ENCODE data around the gene ADGRG1.
"Not testable (repeated sequence)": the region's sequence is repeated elsewhere in the genome, so short reads cannot be mapped to it uniquely, and the experiment has no call there.

The ADGRG1 gene

DNA sequence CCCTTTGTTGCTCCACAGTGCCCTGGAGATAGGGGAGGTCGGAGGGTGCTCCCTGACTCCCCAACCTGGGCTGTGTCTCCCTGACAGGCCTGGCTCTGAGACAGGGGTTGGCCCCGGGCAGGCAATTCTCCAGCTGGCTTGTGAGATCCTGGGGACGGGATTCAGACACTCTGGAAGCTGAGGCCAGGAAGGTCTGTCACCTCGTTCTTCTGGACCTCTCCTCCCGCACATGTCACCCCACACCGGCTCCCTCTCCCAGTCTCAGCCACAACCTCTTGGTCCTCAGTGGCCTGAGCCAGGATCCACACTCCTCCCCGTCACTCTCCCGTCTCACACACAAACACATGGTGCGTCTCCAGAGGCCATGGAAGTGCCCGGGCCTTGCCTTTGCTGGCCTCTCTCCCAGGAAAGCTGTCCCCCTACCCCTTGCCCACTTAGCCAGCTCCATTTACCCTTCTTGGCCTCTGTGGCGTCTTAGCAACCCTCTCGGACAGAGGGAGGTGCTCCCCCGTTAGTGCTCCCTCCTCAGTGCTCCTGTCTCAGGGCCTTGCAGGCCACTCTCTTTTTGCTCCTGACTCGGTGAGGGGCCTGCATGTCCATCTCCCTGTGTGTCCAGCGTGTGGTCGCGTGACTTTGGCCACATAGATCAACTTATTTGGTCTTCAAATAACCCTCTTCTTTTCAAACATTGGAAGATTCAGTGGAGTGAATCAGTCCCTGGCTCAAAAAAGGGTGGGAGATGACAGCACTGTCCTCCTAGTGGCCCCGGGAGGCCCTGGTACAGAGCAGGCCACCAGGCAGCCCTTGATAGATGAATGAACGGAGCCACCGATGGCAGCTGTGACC lies 40.4 kb downstream of the ADGRG1 start:
- no peak for DNase-seq

DNA sequence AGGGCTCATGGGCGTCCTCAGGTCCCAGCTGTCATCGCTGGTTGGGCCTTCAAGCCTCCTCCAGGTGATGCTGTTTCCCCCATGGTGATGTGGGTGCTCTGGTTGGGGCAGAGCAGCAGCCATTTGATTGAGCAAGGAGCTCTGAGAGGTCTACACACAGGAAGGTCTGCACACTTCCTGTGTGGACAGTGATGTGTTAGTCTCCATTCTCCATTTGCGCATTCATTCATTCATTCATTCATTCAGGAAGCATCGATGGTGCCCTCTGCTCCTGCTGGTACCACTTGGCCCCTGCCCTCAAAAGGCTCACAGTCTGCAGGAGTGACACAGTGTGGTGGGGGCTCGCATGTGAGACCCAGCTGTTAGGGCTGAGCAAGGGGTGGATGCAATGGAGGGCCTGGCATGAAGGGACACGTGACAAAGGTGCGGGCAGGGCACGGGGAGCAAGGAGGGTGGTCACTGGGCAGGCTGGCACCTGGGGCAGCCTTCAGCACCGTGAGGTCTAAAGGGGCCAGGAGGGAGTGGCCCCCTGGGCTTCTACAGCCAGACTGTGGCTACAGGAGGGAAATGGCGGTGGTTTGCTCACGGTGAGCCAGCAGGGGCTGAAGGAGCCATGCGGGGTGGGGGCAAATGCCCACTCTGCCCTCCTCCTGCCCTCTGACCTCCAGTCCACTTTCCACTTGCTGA lies 41.2 kb downstream of the ADGRG1 start:
- no peak for DNase-seq

DNA sequence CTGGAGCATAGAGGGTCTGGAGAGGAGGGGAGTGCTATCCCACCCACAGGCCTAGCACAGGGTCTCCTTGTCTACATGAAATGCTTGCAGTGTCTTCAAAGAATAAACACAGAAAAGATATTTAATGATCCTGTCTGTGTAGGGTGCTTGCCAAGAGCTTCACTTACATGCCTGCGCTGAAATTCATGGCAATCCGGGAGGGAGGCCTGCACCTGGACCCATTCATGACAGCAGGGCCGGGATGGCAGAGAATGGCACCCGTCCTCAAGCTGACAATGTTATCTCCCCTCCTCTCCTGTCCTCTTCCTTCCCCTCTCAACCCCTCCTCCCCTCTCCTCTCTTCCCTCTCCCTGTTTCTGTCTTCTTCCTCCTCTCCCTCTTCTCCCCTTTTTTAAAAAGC lies 41.8 kb downstream of the ADGRG1 start:
- DNase-seq = no peak

DNA sequence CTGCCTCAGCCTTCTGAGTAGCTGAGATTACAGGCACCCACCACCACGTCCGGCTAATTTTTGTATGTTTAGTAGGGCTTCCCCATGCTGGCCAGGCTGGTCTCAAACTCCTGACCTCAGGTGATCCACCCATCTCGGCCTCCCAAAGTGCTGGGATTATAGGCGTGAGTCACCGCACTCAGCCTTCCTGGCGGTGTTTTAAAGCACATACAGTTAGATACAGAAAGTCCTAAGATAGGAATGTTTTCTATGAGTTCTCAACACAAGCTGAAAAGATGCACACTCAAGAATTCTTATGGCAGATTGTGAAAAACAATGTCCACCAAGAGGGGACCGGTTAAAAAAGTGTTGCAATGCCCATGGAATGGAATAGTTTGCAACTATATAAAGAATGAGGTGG lies 43.0 kb downstream of the ADGRG1 start:
- not testable (repeated sequence) for DNase-seq

DNA sequence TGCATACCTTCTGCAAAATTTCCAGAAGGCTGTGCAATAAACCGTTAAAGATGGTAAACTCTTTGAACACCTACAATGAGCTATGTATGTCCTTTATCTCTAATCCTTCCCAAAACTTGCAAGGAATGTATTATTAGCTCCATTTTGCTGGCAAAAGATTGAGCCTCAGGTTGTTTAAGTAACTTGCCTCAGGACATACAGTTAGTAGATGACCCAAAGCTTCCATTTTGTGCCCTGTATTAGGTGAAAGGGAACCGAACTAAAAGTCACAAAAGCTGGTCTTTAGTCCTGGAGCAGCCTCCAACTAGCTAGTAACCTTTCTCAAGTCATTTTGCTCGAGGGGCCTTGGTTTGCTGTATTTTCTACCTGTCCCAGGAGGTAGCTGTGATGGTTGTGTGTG lies 44.0 kb downstream of the ADGRG1 start:
- no peak for DNase-seq

DNA sequence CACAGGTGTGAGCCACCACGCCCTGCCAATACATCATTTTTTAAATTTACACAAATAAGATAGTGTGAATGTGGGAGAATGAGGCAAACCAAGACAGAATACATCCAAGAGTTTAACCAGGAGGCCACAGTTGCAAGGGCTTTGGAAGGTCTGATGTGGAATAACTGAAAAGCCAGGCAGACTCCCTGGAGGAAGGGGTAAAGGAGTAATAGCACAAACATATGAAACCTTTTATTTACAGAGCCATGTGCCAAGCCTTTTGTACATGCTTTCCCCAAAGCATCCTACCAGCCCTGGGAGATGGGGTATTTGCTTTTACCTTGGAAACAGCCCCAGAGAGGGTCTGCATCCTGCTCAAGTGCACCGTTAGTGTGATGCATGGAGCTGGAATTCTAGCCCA lies 44.4 kb downstream of the ADGRG1 start:
- DNase-seq = no peak

DNA sequence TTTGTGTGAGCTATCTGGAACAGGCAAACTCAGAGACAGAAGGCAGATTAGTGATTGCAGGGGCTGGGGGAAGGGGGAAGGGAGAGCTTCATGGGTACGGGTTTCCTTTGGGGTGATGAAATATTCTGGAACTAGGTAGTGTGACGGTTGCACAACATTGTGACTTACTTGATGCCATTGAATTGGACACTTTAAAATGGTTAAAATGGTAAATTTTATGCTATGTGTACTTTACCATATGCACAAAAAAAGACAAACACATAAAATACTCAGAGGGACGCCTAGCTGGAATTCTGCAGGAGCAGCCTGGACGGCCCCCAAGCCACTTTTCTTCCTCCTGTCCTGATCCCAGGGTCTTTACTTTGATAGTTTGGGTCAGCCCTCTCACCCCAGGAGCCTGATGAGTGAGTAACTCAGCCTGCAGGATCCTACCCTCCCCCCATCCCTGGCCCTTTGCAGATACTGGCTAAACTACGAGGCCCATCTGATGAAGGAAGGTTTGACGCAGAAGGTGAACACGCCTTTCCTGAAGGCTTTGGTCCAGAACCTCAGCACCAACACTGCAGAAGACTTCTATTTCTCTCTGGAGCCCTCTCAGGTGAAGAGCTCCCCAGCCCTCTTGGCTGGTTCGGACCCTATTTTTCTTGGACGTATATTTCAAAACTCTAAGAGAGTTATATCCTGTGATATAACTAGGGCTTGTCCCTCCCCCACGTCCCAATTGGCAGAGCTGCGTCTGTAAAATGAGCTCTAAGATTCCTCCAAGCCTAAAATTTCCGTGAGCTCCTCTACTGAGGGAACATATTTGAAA lies 47.5 kb downstream of the ADGRG1 start:
- no peak for DNase-seq

DNA sequence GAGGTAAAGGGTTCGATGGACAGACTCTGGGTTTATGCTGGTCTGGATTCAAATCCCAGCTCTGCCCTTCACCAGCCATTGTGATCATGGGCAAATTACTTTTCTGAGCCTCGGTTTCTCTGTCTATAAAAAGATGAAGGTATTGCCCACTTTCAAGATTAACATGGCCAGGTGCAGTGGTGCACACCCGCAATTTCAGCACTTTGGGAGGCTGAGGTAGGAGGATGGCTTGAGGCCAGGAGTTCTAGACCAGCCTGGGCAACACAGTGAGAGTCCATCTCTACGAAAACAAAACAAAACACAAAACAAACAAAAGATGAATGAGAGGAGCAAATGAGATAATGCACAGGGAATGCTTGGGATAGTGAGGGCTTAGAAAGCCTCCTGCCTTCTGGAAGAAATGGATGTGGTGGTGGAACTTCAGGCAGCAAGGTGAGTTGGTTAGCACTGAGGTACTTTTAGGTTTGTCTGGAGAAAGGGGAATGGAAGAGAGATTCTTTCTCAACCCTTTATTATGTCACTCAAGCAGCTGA lies 48.2 kb downstream of the ADGRG1 start:
- no peak for DNase-seq

DNA sequence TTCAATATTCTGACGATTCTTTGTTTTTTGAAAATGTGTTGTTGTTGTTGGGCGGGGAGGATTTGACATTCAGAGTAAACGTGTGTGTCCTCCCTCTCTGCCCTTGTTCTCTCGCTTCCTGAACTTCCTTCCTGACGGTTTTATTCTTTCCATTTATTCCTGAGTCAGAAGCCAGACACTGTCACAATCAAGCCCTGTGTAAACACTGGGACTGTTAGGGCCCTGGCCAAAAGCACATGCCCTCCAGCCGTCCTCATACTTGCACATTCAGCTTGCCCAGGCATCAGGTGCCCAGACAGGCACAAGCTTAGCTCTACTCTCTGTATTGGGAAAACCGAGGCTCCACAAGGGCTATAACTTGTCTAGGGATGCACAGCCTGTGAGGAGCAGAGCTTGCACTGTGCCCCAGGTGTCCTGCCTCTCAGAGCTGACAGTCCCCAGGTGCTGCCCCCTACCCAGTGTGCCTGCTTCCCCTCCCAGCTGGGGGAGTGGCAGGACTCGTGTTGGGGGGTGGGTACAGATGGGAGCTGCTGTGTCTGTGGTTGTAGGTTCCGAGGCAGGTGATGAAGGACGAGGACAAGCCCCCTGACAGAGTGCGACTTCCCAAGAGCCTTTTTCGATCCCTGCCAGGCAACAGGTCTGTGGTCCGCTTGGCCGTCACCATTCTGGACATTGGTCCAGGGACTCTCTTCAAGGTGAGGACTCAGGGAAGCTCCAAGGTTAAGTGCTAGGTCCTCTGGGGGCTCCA lies 49.4 kb downstream of the ADGRG1 start:
- DNase-seq = no peak

DNA sequence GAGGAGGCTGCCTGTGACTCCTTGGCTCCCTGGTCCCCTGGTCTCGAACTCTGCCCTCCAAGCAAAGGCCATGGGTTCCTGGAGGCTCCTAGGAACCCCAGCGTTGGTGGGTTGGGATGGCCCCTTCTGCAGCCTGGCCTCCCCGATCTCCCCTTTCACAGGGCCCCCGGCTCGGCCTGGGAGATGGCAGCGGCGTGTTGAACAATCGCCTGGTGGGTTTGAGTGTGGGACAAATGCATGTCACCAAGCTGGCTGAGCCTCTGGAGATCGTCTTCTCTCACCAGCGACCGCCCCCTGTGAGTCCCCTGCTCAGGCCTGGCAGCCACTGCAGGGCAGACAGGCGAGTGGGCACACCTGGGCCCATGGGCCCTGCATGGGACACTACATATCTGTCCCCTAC lies 50.6 kb downstream of the ADGRG1 start:
- DNase-seq = no peak

DNA sequence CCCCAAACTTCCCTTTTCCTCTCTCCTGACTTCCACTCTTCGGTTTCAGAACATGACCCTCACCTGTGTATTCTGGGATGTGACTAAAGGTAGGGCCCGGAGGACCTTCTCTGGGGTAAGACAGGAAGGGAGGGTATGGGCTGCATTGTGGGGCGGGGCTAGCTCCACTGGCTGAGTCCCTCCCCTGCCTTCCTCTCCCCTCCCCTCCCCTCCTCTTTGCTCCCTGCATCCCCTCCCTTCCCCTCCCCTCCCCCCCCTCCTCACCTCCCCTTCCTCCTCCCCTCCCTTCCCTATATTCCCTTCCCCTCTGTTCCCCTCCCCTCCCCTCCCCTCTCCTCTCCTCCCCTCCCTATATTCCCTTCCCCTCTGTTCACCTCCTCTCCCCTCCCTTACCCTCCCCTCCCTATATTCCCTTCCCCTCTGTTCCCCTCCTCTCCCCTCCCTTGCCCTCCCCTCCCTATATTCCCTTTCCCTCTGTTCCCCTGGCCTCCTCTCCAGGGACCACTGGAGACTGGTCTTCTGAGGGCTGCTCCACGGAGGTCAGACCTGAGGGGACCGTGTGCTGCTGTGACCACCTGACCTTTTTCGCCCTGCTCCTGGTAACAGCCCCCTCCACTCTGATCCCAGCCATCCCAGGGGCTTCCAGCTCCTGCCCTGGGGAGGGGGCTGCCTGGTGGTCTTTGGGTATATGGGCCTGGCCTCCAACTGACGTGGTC lies 51.5 kb downstream of the ADGRG1 start:
- DNase-seq = no peak

DNA sequence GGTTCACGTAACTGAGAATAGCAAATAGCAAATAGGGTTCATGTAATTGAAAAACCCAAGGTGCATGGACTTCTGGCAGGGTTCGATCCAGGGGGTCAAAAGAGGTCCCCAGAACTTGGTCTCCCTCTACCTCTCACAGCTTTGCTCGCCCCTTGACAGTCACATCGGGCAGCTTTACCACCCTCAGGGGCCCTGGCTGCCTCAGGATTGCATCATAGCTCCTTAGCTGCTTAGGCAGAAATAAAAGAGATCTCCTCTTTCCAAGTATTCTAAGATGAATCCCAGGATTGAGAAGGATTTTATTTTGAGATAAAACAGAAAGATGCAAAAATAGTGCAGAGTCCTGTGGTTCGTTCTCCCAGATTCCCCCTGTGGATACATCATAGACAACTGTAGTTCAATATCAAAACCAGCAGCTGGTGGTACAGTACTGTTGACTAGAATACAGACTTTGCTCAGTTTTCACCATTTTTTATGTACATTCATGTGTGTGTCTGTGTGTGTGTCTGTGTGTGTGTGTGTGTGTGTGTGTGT lies 52.5 kb downstream of the ADGRG1 start:
- no peak for DNase-seq

DNA sequence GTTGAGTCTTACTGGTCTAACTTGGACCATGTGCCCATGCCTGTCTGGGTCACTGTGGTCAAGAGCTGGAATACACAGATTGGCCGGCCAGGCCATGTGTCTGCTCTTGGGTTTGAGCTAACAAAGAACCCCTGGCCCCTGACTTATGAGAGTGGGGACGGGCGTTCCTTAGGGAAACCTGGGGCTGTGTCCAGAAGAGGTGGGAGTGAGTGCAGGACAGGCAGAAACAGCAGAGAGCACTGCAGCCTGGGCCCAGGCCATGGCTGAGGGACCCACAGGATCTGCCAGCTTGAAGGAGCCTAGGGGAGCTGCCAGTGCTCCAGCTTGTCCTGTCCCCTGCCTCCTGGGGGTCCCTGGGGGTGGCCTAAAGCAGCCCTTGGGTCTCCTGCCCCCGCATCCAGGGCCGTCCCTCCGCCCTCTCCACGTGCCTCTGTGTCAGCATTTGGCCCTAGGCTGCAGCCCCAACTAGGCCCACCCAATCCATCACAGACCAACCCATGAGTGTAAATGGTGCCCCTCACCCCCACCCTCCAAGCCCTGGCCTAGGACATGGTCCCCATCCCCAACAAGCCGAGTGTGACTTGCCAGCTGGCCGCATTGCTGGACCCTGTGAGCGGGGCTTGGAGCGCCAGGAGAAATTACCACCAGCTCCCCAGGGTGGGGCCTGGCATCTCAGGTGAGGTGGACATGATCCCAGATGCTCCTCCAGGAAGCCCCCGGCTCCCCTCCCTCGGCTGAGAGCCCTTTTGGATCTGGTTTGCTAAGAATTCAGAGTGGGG lies 53.7 kb downstream of the ADGRG1 start:
- no peak for DNase-seq

DNA sequence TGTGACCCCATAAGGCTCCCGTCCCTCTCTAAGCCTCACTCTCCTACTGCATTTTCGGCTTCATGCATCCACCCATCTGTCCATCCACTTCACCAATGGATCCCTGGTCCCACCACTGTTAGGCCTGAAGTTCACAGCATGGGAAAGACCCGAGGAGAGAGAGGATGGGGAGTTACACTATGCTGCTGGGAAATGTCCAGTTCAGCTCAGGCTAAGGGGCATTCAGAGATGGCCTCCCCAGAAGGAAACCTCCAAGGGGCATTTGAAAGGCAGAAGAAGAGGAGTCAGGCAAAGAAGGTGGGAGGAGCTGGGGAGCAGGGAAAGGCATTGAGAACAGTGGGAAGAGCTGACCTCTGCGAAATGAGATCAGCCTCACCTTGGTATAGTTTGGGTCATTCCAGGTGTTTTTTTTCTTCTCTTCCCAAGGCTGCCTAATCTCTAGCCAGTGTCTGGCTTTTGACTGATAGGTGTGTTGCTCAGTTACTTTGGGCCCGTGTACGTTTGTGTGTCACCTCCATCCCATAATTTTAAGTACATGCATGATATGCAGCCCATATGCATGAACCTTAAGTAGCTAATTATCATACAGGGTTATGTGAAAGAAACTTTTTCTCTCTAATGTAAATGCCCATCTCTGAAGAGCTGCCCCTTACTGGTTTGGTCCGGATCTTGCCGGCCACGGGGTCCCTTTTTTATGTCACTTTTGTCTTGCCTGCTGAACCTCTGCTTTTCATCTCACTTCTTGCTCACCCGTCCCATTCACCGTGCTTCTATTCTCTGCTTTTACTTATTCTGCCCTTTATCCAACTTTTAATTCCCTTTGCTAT lies 54.6 kb downstream of the ADGRG1 start:
- DNase-seq = no peak

DNA sequence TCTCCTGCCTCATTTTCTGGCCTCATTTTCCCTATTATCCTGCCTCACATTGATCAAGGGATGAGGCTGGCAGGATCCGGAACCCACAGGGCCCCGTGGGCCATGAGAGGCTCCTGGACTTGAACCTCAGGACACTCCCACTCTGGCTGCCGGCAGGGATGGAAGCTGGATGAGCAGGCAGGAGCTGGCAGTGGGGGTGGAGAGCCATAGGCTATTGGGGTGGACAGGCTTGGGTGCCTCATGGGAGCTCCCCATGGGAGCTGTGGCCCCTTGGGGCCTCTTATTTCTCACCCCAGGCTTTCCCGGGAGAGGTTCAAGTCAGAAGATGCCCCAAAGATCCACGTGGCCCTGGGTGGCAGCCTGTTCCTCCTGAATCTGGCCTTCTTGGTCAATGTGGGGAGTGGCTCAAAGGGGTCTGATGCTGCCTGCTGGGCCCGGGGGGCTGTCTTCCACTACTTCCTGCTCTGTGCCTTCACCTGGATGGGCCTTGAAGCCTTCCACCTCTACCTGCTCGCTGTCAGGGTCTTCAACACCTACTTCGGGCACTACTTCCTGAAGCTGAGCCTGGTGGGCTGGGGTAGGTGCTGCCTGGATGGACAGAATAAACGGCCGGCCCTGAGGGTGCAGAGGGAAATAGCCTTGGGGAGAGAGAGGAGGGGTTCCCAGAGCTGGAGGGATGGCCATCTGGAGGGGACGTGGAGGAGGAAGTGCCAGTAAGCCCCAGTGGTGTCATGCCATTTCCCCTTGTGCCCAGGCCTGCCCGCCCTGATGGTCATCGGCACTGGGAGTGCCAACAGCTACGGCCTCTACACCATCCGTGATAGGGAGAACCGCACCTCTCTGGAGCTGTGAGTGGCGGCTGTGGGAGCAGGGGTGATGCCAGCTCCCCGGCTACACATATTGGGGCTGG lies 55.5 kb downstream of the ADGRG1 start:
- DNase-seq = no peak

DNA sequence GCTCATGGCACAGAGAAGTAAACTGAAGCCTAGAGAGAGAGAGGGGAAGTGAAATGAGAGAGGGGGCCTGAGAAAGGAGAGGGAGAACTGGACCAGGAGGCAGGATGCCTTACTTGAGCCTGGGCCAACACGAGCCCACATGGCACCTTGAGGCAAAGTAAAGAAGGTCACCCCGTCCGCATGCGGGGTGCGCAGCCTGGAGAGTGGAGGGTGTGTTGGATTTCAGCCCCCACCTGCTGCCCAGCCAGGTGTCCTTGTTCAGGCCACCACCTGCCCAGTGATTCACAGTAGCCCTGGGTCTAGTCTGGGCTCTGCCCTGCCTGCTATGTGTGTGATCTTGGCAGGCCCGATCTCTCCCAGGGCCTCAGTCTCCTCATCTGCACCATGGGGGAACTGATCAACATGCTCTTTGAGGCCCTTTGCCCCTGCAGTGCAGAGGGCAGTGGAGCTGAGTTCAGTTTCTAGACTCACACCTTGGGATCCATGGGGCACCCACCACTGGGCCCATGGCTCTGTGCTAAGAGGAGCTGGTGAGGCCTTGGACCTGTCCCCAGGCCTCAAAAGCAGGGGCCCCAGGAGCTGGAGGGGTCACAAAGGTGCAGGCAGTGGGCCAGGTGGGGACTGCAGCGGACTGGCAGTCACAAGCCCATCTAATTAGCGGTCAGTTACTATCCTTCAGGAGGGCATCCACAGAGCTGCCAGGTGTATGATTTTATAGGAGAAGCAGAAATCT lies 56.4 kb downstream of the ADGRG1 start:
- DNase-seq = no peak

DNA sequence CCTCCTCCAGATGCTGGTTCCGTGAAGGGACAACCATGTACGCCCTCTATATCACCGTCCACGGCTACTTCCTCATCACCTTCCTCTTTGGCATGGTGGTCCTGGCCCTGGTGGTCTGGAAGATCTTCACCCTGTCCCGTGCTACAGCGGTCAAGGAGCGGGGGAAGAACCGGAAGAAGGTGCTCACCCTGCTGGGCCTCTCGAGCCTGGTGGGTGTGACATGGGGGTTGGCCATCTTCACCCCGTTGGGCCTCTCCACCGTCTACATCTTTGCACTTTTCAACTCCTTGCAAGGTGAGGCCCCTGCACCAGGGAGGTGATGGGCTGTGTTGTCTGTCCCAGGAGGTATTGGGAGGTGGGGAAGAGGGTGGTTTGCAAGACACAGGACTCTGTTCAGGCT lies 57.2 kb downstream of the ADGRG1 start:
- DNase-seq = no peak

DNA sequence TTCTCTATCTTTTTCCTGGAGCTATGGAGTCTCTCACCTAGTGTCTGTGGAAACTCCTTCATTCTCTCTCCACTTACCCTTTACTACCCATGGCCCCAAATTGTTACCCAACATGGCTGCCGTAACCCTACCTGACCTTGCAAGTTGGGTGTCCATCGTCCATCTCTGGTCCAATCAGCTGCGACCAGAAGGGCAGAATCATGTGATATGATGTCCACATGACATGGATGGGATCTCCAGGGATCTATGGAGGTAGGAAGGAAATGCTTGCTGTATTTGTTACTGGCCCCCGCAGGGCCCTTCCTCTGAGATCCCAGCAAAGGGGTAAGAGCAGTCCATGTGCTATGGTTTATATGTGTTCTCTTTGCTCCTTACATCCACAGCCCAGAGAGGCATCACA lies 58.1 kb downstream of the ADGRG1 start:
- no peak for DNase-seq
